ENCODE data around the gene ACSS1. TPM values are rescaled to one million over a fixed set of nuclear protein-coding genes. Genes with fewer than 3 reads are reported as not detected.
A peak's percentile ranks its signal among the peaks of the same experiment; 100 is the strongest.

Gene ACSS1
- total RNA-seq, 5 donors from 2014 or later (not counting 1 experiment from before 2014, with no cell fraction given) = 39.1 to 59.6 (median 57.7) TPM

DNA sequence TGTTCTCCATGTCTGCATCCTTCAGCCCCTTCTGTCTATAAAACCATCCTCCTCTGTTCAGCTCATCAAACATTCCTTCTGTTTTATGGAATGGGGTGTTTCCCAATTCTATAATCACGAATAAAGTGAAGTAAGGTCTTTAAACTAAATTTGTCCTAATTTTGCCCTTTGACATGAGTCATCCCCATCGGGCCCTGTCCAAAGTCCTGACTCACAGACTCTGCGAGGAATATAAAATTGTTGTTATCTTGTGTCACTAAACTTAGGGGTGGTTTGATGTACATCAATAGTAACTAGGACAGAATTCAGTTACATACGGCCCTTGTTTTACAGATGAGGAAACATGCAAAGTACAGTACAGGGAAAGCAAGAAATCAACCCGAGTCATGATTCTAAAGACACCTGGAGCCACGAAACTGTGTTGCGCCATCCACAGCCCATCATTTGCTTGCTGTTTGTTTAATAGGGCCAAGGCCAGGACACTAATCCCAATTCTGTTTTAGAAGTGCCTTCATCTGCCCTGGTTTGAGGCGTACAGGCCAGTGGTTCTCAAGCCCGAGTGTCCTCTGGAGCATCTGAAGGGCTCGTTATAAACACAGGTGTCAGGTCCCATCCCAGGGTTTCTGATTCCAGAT, 2.8 kb downstream of the ACSS1 start:
- H3K36me3 Mint-ChIP-seq = peaks cover 11% of the 10 kb centered on the region
- H3K27me3 Mint-ChIP-seq = no peaks in the 10 kb centered on the region
- POLR2A ChIA-PET = interaction anchor here (0.6 to 0.9 kb wide), 3 partner anchors 349 to 1705 kb away, joined by 3 to 4 read pairs (median 4); no protein-coding TSS in a partner anchor
- ATAC-seq (replicated peaks in 1 of 4) = no peak
- H3K4me1 ChIP-seq (ENCODE audit: control insufficient read depth in 1 of 2, extremely low read depth in 1 of 2, insufficient read depth in 2 of 2, low read length in 2 of 2) = peaks cover 24 to 74% of the 10 kb centered on the region in 2 experiments
- CTCF ChIA-PET = interaction anchor here in 1 of 2 donors (0.7 to 1.5 kb wide), 4 partner anchors 8 to 61 kb away, joined by 3 to 6 read pairs (median 3); no protein-coding TSS in a partner anchor
- no peaks in the 10 kb centered on the region for H3K9me3 Mint-ChIP-seq
- H3K4me3 ChIP-seq (ENCODE audit: control insufficient read depth in 1 of 2, extremely low read depth in 1 of 2, low read length in 1 of 2) = no peak overlapping the region
- H3K27ac ChIP-seq (ENCODE audit: low read length) = no peak overlapping the region
- H3K9me3 ChIP-seq = no peaks in the 10 kb centered on the region
- H3K27me3 ChIP-seq (replicated peaks in 1 of 2; ENCODE audit: control insufficient read depth in 2 of 2, extremely low read depth in 1 of 2, insufficient read depth in 2 of 2, low read length in 1 of 2) = no peaks in the 10 kb centered on the region
- WGBS (ENCODE audit: insufficient coverage) = 97% methylated on average over 8 of the region's 10 CpGs
- peak overlapping the region; percentile 89 to 91 for H3K27ac Mint-ChIP-seq
- H3K36me3 ChIP-seq (ENCODE audit: control insufficient read depth in 2 of 2, extremely low read depth in 1 of 2, insufficient read depth in 1 of 2, low read length in 1 of 2) = peaks cover 5 to 23% of the 10 kb centered on the region in 2 donors
- peak overlapping the region; percentile 81 to 87 (median 86) for H3K4me3 Mint-ChIP-seq
- peaks cover 66 to 75% (median 68%) of the 10 kb centered on the region in 3 donors for H3K4me1 Mint-ChIP-seq
- no peak for DNase-seq

DNA sequence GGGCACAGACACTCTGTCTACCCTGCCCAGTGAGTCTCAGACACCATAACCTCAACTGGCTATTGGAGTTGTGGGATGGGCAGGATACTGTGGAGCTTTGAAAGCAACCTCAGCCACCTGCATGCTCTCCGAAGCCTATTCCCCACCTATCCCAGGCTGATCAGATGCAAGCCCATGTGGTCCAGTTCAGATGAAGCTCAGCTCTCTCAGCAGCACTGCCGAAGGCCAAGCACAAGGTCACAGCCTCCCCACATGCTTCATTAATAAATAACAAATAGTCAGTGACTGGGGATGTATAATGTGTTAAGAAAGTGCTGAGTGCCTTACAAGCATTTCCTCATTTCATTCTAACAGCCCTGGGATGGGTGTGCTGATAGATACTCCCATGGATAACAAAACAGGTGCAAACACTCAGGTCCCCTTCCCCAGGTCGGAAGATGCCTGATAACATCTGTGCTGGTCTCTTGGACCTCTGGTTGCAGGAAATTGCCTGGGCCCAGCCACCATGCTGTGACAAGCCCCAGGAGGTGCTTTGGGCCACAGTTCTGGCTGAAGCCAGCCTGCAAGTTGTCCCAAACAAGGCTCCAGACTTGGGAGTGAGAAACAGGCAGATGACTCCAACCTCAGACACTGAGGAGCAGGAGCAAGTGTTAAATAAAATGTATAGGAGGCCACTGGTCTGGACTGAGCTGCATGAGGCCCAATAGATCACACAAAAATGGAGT, 3.7 kb downstream of the ACSS1 start:
- ChIA-PET CTCF (interaction anchor here (0.6 to 1.5 kb wide), 6 partner anchors 8 to 60 kb away, joined by 3 to 6 read pairs (median 3); no protein-coding TSS in a partner anchor), POLR2A (interaction anchor here (0.6 kb wide), 2 partner anchors 348 to 685 kb away, joined by 3 to 4 read pairs; no protein-coding TSS in a partner anchor)
- H3K27me3 ChIP-seq (replicated peaks in 1 of 2; ENCODE audit: control insufficient read depth in 2 of 2, extremely low read depth in 1 of 2, insufficient read depth in 2 of 2, low read length in 1 of 2) = no peaks in the 10 kb centered on the region
- Mint-ChIP-seq H3K27me3 (no peaks in the 10 kb centered on the region), H3K9me3 (no peaks in the 10 kb centered on the region), H3K36me3 (peaks cover 11% of the 10 kb centered on the region), H3K27ac (peak overlapping the region; percentile 75 to 76), H3K4me3 (peak overlapping the region in 2 of 3 donors; percentile 3 to 81), H3K4me1 (peaks cover 70 to 81% (median 72%) of the 10 kb centered on the region in 3 donors)
- H3K4me1 ChIP-seq (ENCODE audit: control insufficient read depth in 1 of 2, extremely low read depth in 1 of 2, insufficient read depth in 2 of 2, low read length in 2 of 2) = peaks cover 22 to 73% of the 10 kb centered on the region in 2 experiments
- H3K27ac ChIP-seq (ENCODE audit: low read length) = peak overlapping the region; percentile 5
- WGBS (ENCODE audit: insufficient coverage) = 78% methylated on average over 1 of the region's 3 CpGs
- DNase-seq (no peak), ATAC-seq (replicated peaks in 1 of 4) (no peak)
- no peak overlapping the region for H3K4me3 ChIP-seq (ENCODE audit: control insufficient read depth in 1 of 2, extremely low read depth in 1 of 2, low read length in 1 of 2)
- H3K9me3 ChIP-seq = no peaks in the 10 kb centered on the region
- peaks cover 5 to 23% of the 10 kb centered on the region in 2 donors for H3K36me3 ChIP-seq (ENCODE audit: control insufficient read depth in 2 of 2, extremely low read depth in 1 of 2, insufficient read depth in 1 of 2, low read length in 1 of 2)

DNA sequence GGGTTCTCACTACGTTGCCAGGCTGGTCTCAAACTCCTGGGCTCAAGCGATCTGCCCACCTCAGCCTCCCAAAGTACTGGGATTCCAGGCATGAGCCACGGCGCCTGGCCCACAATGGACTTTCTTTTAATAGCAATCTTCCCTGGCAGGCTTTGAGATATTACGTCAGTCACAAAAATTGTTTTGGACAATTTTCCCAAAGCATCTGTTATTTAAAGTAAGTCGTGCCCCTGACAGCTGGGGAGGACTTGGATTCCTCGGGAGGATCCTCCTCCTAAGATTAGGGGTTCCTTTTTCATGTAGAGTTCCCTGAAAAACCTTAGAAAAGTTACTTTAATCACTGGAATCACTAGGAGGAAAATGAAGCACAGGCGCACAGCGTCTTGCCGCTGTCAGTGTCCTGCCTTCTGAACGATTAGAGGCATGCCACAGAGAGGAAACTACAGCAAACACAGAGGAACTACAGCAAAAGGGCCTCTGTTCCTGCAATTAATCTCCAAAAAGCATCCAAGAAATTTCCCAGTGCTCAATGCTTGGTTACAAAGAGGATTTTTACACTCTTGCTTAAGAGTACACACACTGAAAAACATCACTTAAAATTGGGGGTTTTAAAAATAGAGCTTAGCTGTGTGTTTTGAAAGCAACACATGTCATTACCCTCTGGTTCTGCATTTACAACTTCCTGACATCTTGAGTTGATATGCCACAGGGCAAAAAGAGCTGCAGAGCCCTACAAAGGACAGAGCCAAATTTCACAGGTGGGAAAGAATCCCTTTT, 4.5 kb downstream of the ACSS1 start:
- WGBS (ENCODE audit: insufficient coverage) = 50% methylated on average over 7 of the region's 11 CpGs
- peak overlapping the region; percentile 31 for H3K27ac ChIP-seq (ENCODE audit: low read length)
- peak overlapping the region; percentile 75 to 76 for H3K27ac Mint-ChIP-seq

DNA sequence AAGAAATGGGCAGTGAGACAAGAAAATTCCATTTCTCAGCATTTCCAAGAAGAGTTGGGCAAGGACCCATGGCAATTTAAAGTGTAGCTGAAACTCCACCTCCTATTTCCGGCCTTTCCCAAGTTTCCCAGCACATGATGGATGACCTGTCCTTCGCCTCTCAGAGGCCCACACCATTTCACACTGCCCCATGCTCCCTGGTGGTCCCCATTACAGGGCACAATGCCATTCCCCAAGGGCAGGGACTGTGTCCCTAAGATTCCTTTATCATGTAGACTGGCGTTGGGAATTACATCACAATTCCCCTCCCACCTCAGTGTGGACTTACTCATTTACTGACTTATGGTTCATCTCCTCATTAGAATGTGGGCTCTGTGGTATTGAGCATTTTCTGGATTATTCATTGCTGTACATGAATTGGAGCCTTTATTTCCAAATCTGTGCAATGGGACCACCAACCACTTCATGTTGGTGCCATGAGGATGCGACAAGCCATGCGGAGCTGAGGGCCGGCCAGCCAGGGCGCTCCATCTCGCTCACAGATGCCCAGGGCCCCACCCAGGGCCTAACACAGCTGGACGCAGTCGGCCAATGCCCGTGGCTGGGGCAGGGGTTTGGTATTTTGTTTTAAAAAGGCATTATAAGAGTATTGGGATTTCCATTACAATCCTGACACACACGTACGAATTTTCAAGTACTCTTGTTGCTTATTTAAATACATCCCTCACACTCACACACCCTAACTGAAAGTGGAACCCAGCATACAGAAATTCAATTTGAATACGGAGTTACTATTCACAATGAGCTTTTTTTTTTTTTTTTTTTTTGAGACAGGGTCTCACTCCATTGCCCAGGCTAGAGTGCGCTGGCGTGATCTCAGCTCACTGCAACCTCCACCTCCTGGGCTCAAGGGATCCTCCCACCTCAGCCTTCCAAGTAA, 5.4 kb downstream of the ACSS1 start:
- H3K9me3 Mint-ChIP-seq = no peaks in the 10 kb centered on the region
- peaks cover 15% of the 10 kb centered on the region for H3K36me3 Mint-ChIP-seq
- Histone ChIP-seq H3K27ac (ENCODE audit: low read length) (no peak overlapping the region), H3K36me3 (ENCODE audit: control insufficient read depth in 2 of 2, extremely low read depth in 1 of 2, insufficient read depth in 1 of 2, low read length in 1 of 2) (peaks cover 5 to 32% of the 10 kb centered on the region in 2 donors), H3K9me3 (no peaks in the 10 kb centered on the region), H3K27me3 (replicated peaks in 1 of 2; ENCODE audit: control insufficient read depth in 2 of 2, extremely low read depth in 1 of 2, insufficient read depth in 2 of 2, low read length in 1 of 2) (no peaks in the 10 kb centered on the region), H3K4me3 (ENCODE audit: control insufficient read depth in 1 of 2, extremely low read depth in 1 of 2, low read length in 1 of 2) (no peak overlapping the region), H3K4me1 (ENCODE audit: control insufficient read depth in 1 of 2, extremely low read depth in 1 of 2, insufficient read depth in 2 of 2, low read length in 2 of 2) (peaks cover 16 to 65% of the 10 kb centered on the region in 2 experiments)
- peak overlapping the region in 1 of 2 donors; percentile 34 for H3K27ac Mint-ChIP-seq
- ChIA-PET CTCF (interaction anchor here in 1 of 2 donors (1.4 kb wide), 1 partner anchor 58 kb away, joined by 3 read pairs; no protein-coding TSS in a partner anchor), POLR2A (interaction anchor here in 1 of 2 donors (0.7 kb wide), 1 partner anchor 1542 kb away, joined by 6 read pairs; no protein-coding TSS in a partner anchor)
- peak overlapping the region in 1 of 3 donors; percentile 81 for H3K4me3 Mint-ChIP-seq
- ATAC-seq (replicated peaks in 1 of 4) (no peak), DNase-seq (no peak)
- H3K27me3 Mint-ChIP-seq = no peaks in the 10 kb centered on the region
- 96% methylated on average over 6 of the region's 16 CpGs for WGBS (ENCODE audit: insufficient coverage)
- H3K4me1 Mint-ChIP-seq = peaks cover 68 to 88% (median 71%) of the 10 kb centered on the region in 3 donors

More for the DNA sequence above, 4.5 kb downstream of the ACSS1 start:
- ATAC-seq (replicated peaks in 1 of 4) (no peak), DNase-seq (no peak)
- Mint-ChIP-seq H3K36me3 (peaks cover 11% of the 10 kb centered on the region), H3K9me3 (no peaks in the 10 kb centered on the region), H3K27me3 (no peaks in the 10 kb centered on the region), H3K4me3 (peak overlapping the region in 2 of 3 donors; percentile 15 to 81), H3K4me1 (peaks cover 68 to 83% (median 71%) of the 10 kb centered on the region in 3 donors)
- no peaks in the 10 kb centered on the region for H3K27me3 ChIP-seq (replicated peaks in 1 of 2; ENCODE audit: control insufficient read depth in 2 of 2, extremely low read depth in 1 of 2, insufficient read depth in 2 of 2, low read length in 1 of 2)
- H3K36me3 ChIP-seq (ENCODE audit: control insufficient read depth in 2 of 2, extremely low read depth in 1 of 2, insufficient read depth in 1 of 2, low read length in 1 of 2) = peaks cover 5 to 23% of the 10 kb centered on the region in 2 donors
- peak overlapping the region in 1 of 2 donors; percentile 2 for H3K4me3 ChIP-seq (ENCODE audit: control insufficient read depth in 1 of 2, extremely low read depth in 1 of 2, low read length in 1 of 2)
- ChIA-PET POLR2A (interaction anchor here in 1 of 2 donors (0.7 kb wide), 1 partner anchor 1542 kb away, joined by 6 read pairs; no protein-coding TSS in a partner anchor), CTCF (interaction anchor here (0.6 to 1.5 kb wide), 4 partner anchors 12 to 60 kb away, joined by 3 to 6 read pairs (median 3); no protein-coding TSS in a partner anchor)
- H3K9me3 ChIP-seq = no peaks in the 10 kb centered on the region
- peaks cover 16 to 65% of the 10 kb centered on the region in 2 experiments for H3K4me1 ChIP-seq (ENCODE audit: control insufficient read depth in 1 of 2, extremely low read depth in 1 of 2, insufficient read depth in 2 of 2, low read length in 2 of 2)

DNA sequence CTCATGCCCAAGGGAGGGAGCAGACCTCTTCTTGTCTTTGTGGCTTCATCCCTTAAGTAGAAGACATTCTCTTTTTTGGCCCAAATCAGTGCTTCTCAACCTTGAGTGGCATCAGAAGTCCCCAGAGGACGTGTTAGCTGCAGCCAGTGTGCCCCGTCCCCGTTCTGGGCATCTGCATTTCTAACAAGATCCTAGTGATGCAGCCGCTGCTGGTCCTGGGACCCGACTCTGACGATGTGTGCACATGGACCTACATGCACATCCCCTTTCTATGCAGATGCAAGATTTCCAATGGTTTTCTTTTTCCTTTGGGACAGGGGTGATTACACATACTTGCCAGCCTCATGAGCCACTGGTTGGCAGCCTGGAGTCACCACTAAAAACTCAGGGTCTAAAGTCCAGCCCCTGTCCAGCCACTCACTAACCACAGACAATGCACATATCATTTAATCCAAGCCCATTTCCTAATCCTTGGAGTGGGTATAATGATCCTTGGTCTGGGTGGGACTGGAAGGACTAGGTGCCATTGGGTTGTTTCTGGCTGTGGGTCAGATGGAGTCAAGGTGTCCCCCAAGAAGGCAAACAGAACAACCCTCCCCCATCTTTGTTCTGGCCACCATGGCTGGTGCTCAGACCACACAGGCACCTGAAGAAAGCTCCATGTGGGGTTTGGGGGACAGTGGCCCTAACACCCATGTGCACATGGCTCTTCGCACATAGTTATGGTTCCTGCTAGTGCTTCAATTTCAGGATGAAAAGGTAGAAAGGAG, 6.4 kb downstream of the ACSS1 start:
- H3K36me3 Mint-ChIP-seq = peaks cover 20% of the 10 kb centered on the region
- H3K4me3 Mint-ChIP-seq = no peak overlapping the region
- 97% methylated on average over 4 of the region's 7 CpGs for WGBS (ENCODE audit: insufficient coverage)
- Histone ChIP-seq H3K36me3 (ENCODE audit: control insufficient read depth in 2 of 2, extremely low read depth in 1 of 2, insufficient read depth in 1 of 2, low read length in 1 of 2) (peaks cover 5 to 41% of the 10 kb centered on the region in 2 donors), H3K4me1 (ENCODE audit: control insufficient read depth in 1 of 2, extremely low read depth in 1 of 2, insufficient read depth in 2 of 2, low read length in 2 of 2) (peaks cover 16 to 61% of the 10 kb centered on the region in 2 experiments), H3K27me3 (replicated peaks in 1 of 2; ENCODE audit: control insufficient read depth in 2 of 2, extremely low read depth in 1 of 2, insufficient read depth in 2 of 2, low read length in 1 of 2) (no peaks in the 10 kb centered on the region), H3K27ac (ENCODE audit: low read length) (no peak overlapping the region), H3K4me3 (ENCODE audit: control insufficient read depth in 1 of 2, extremely low read depth in 1 of 2, low read length in 1 of 2) (no peak overlapping the region), H3K9me3 (no peaks in the 10 kb centered on the region)
- peak in 1 of 35 experiments; percentile 7 for DNase-seq
- H3K27ac Mint-ChIP-seq = no peak overlapping the region
- no peaks in the 10 kb centered on the region for H3K9me3 Mint-ChIP-seq
- ATAC-seq (replicated peaks in 1 of 4) = no peak
- ChIA-PET CTCF (interaction anchor here in 1 of 2 donors (1.4 kb wide), 1 partner anchor 57 kb away, joined by 3 read pairs; no protein-coding TSS in a partner anchor), POLR2A (no interaction called here)
- H3K27me3 Mint-ChIP-seq = no peaks in the 10 kb centered on the region
- H3K4me1 Mint-ChIP-seq = peaks cover 63 to 83% (median 71%) of the 10 kb centered on the region in 3 donors
